Mesothelial cell of epicardium (in vitro differentiated cells): ENCODE measurements around the gene DNAH7. TPM values are rescaled to one million over a fixed set of nuclear protein-coding genes. Genes with fewer than 3 reads are reported as not detected.
A peak's percentile ranks its signal among the peaks of the same experiment; 100 is the strongest.

ENCODE experiments used
- DNase-seq, 2 experiments: peaks; one replicate each; pipeline ENCODE4 v3.0.0; 2021; ENCODE audit warnings: low spot score in 2 of 2; ENCODE audit not compliant: unreplicated experiment in 2 of 2
- H3K27ac Mint-ChIP-seq: 2 replicates; pipeline ENCODE4 v1.8.0; 2021; ENCODE audit warnings: mixed read lengths
- H3K27me3 Mint-ChIP-seq: 2 replicates; pipeline ENCODE4 v1.8.0; 2021; ENCODE audit warnings: low read depth, mixed read lengths
- H3K36me3 Mint-ChIP-seq: 2 replicates; pipeline ENCODE4 v1.8.0; 2021; ENCODE audit warnings: mixed read lengths
- H3K4me1 Mint-ChIP-seq: 2 replicates; pipeline ENCODE4 v1.8.0; 2021; ENCODE audit warnings: mixed read lengths
- H3K4me3 Mint-ChIP-seq: 2 replicates; pipeline ENCODE4 v1.8.0; 2021; ENCODE audit warnings: mild to moderate bottlenecking, moderate library complexity, mixed read lengths
- H3K9me3 Mint-ChIP-seq: 2 replicates; pipeline ENCODE4 v1.8.0; 2021; ENCODE audit warnings: mixed read lengths
- CTCF ChIP-seq: fragments of 200-600 bp; sonication (generic); IDR thresholded peaks from one replicate; pipeline ENCODE4 v1.5.0; 2021; ENCODE audit warnings: antibody characterized with exemption; ENCODE audit not compliant: unreplicated experiment
- total RNA-seq: library from RNA; stranded (reverse); gene quantifications from 3 replicates; pipeline ENCODE4 v1.2.1, GENCODE V29; 2021

DNAH7 gene
- total RNA-seq, 1 donor from 2014 or later: 0.63 TPM

DNA sequence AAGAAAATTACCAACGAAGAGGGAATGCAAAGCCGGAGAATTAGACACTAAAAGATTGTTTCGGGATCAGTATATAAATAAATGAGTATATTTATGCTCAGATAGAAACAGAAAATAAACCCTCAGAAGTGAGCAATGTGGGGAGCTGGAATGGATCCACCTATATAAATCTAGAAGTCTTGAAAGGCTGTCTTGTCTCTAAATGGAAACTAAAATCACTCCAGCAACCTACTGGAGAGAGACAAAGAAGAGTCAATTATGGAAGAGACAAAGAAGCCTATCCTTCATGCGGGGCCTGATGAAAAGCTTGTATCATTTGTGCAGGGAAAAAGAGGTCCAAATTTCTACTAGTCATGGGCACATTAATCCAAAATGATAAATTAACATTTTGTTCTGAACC lies 158.1 kb downstream of the DNAH7 start:
- H3K4me3 Mint-ChIP-seq: no peak overlapping the region
- TF ChIP-seq CTCF: no peak
- no peak for DNase-seq
- H3K9me3 Mint-ChIP-seq: peaks cover 15% of the 10 kb centered on the region
- H3K27me3 Mint-ChIP-seq: no peaks in the 10 kb centered on the region
- H3K27ac Mint-ChIP-seq: no peak overlapping the region
- H3K36me3 Mint-ChIP-seq: no peaks in the 10 kb centered on the region
- H3K4me1 Mint-ChIP-seq: peaks cover under 1% of the 10 kb centered on the region

DNA sequence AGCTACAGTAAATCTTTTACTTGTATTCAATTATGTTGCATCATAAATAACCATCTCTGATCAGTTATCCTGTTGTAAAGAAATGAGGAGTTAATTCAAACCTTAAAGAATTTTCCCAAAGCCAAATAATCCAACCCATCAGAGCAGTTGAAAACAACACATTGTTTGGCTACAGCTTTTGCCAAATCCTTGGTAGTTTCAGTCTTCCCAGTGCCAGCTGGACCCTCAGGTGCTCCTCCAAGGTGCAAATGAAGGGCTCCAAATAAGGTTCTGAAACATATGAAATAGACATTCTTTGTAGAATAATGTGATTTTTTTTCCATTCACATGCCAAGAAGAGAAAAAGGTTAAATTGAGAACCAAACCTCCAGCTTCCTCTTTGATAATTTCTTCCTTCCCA lies 158.7 kb downstream of the DNAH7 start:
- no peak overlapping the region for H3K4me3 Mint-ChIP-seq
- TF ChIP-seq CTCF: no peak
- no peak overlapping the region for H3K27ac Mint-ChIP-seq
- no peak for DNase-seq
- H3K4me1 Mint-ChIP-seq: no peaks in the 10 kb centered on the region
- no peaks in the 10 kb centered on the region for H3K27me3 Mint-ChIP-seq
- H3K36me3 Mint-ChIP-seq: no peaks in the 10 kb centered on the region
- peaks cover 15% of the 10 kb centered on the region for H3K9me3 Mint-ChIP-seq

GRCh38 chr2:195907474-195907873 lies 161.2 kb downstream of the DNAH7 start:
- H3K36me3 Mint-ChIP-seq: no peaks in the 10 kb centered on the region
- no peak overlapping the region for H3K27ac Mint-ChIP-seq
- DNase-seq: no peak
- H3K4me1 Mint-ChIP-seq: peaks cover 2% of the 10 kb centered on the region
- H3K9me3 Mint-ChIP-seq: peaks cover 18% of the 10 kb centered on the region
- TF ChIP-seq CTCF: no peak
- no peak overlapping the region for H3K4me3 Mint-ChIP-seq
- no peaks in the 10 kb centered on the region for H3K27me3 Mint-ChIP-seq

DNA sequence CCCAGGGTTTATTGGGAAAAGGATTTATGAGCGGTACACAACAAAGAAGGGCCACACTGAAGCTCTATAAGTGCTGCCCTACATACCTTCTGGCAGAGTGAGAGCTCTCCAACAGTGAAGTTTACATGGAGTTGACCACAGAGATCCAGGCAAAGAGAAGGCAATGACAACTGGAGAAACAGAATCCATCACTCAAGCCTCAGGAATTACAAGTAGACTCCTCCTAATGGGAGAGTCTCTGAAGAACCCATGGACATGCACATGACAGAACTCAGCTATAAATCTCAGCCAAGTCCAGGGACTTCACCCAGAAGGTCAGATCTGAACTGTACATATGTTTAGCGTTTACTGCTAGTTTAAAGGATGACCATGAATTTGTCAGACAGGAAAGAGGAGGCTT lies 164.7 kb downstream of the DNAH7 start:
- H3K9me3 Mint-ChIP-seq: peaks cover 8% of the 10 kb centered on the region
- H3K27me3 Mint-ChIP-seq: no peaks in the 10 kb centered on the region
- DNase-seq: no peak
- H3K27ac Mint-ChIP-seq: no peak overlapping the region
- no peaks in the 10 kb centered on the region for H3K36me3 Mint-ChIP-seq
- H3K4me1 Mint-ChIP-seq: peaks cover 7% of the 10 kb centered on the region
- TF ChIP-seq CTCF: no peak
- no peak overlapping the region for H3K4me3 Mint-ChIP-seq

- DNase-seq: no peak
- H3K36me3 Mint-ChIP-seq: no peaks in the 10 kb centered on the region
- no peak overlapping the region for H3K4me3 Mint-ChIP-seq
- no peak overlapping the region for H3K27ac Mint-ChIP-seq
- peaks cover 3% of the 10 kb centered on the region for H3K9me3 Mint-ChIP-seq
- TF ChIP-seq CTCF: no peak
- H3K4me1 Mint-ChIP-seq: peaks cover 18% of the 10 kb centered on the region
- no peaks in the 10 kb centered on the region for H3K27me3 Mint-ChIP-seq
Measured at GRCh38 chr2:195902857-195903256, 165.8 kb downstream of the DNAH7 start.

DNA sequence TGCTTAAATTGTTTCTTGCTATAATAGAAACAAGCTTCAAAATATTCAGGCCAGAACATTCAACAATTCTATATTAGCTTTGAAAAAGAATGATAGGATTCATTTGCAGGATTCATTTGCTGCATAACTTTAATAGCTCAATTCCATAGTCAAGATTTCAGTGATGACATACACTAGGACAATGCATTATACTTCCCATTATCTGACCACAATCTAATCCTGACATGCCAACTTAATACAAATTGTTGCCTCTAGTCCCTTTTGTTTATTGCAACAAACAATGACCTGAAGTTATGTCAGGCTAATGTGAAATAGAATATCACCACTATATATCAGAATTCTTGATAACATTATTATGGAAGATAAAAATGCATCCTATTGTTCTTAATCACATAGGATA lies 169.4 kb downstream of the DNAH7 start:
- DNase-seq: no peak

More for the DNA sequence above, 169.4 kb downstream of the DNAH7 start:
- no peak for TF ChIP-seq CTCF
- no peaks in the 10 kb centered on the region for H3K27me3 Mint-ChIP-seq
- H3K9me3 Mint-ChIP-seq: peaks cover 11% of the 10 kb centered on the region
- no peaks in the 10 kb centered on the region for H3K36me3 Mint-ChIP-seq
- peaks cover 19% of the 10 kb centered on the region for H3K4me1 Mint-ChIP-seq
- peak overlapping the region; percentile 52 for H3K27ac Mint-ChIP-seq
- H3K4me3 Mint-ChIP-seq: no peak overlapping the region
